SK-N-SH (cell line): ENCODE data around the gene CDH23. TPM values are rescaled to one million over a fixed set of nuclear protein-coding genes. Genes with fewer than 3 reads are reported as not detected.

ENCODE experiments used
- CTCF ChIA-PET: fragments of 300-600, 350-600 bp; formaldehyde crosslinking; extraction: SDS; loops from one replicate; lab custom pipeline; 2021; lab: Yijun Ruan, JAX
- POLR2A ChIA-PET: fragments of 350-600 bp; sonication (Branson Sonifier 250); formaldehyde crosslinking; extraction: SDS; loops from one replicate; lab custom pipeline; 2020; ENCODE audit warnings: antibody characterized with exemption, inconsistent platforms; lab: Yijun Ruan, JAX
- DNase-seq: peaks from one replicate; pipeline ENCODE4 v3.0.0; 2012
- H2AFZ ChIP-seq: fragments of 200-600 bp; sonication (generic); 2 replicates; pipeline ENCODE4 v1.8.1; 2016; ENCODE audit warnings: antibody characterized with exemption, mild to moderate bottlenecking, low read depth
- H3F3A ChIP-seq: fragments of 200-600 bp; sonication (generic); replicated peaks from 2 replicates; pipeline ENCODE3; 2016; ENCODE audit warnings: antibody characterized with exemption, mild to moderate bottlenecking; ENCODE audit not compliant: insufficient read depth
- H3K27ac ChIP-seq, 2 experiments: fragments of 200-500 bp in 1 of 2; fragments of 200-600 bp in 1 of 2; sonication (Bioruptor generic) in 1 of 2; sonication (generic), shearing (Covaris generic) in 1 of 2; 2 replicates each; pipeline versions ENCODE4 v1.5.1 to v1.6.1; 2014 to 2016; ENCODE audit warnings: low read depth in 2 of 2, inconsistent platforms in 1 of 2, low read length in 1 of 2, mild to moderate bottlenecking in 1 of 2, mixed read lengths in 1 of 2
- H3K27me3 ChIP-seq: fragments of 200-600 bp; sonication (generic), shearing (Covaris generic); 2 replicates; pipeline ENCODE4 v1.6.1; 2016; ENCODE audit warnings: mixed run types; ENCODE audit not compliant: insufficient read depth
- H3K36me3 ChIP-seq, 2 experiments: fragments of 200-500 bp in 1 of 2; fragments of 200-600 bp in 1 of 2; sonication (Bioruptor generic) in 1 of 2; sonication (generic) in 1 of 2; replicated peaks in 1 of 2; 2 replicates each; pipeline versions ENCODE3 to v1.5.1; 2014 to 2016; ENCODE audit warnings: low read length in 1 of 2, mild to moderate bottlenecking in 1 of 2; ENCODE audit not compliant: insufficient read depth in 2 of 2, control insufficient read depth in 1 of 2
- H3K4me1 ChIP-seq, 2 experiments: fragments of 200-500 bp in 1 of 2; fragments of 200-600 bp in 1 of 2; sonication (Bioruptor generic) in 1 of 2; sonication (generic), shearing (Covaris generic) in 1 of 2; 2 replicates each; pipeline versions ENCODE4 v1.5.1 to v1.6.1; 2014 to 2016; ENCODE audit warnings: low read depth in 1 of 2, low read length in 1 of 2, mixed run types in 1 of 2; ENCODE audit not compliant: insufficient read depth in 2 of 2, control insufficient read depth in 1 of 2
- H3K4me2 ChIP-seq: fragments of 200-600 bp; sonication (generic), shearing (Covaris generic); 2 replicates; pipeline ENCODE4 v1.6.1; 2017; ENCODE audit warnings: mixed run types
- H3K4me3 ChIP-seq, 2 experiments: fragments of 200-500 bp in 1 of 2; fragments of 200-600 bp in 1 of 2; sonication (Bioruptor generic) in 1 of 2; sonication (generic), shearing (Covaris generic) in 1 of 2; 2 replicates each; pipeline versions ENCODE4 v1.5.1 to v1.8.1; 2014 to 2016; ENCODE audit warnings: low read depth in 2 of 2, inconsistent platforms in 1 of 2, low read length in 1 of 2, mild to moderate bottlenecking in 1 of 2, mixed read lengths in 1 of 2, moderate library complexity in 1 of 2
- H3K79me2 ChIP-seq: fragments of 200-600 bp; sonication (generic); 2 replicates; pipeline ENCODE4 v1.8.1; 2017; ENCODE audit warnings: mild to moderate bottlenecking; ENCODE audit not compliant: insufficient read depth
- H3K9ac ChIP-seq: fragments of 200-600 bp; sonication (generic); 2 replicates; pipeline ENCODE4 v1.6.1; 2017; ENCODE audit warnings: mixed run types
- H3K9me2 ChIP-seq: fragments of 200-600 bp; sonication (generic); 2 replicates; pipeline ENCODE4 v1.6.1; 2017; ENCODE audit warnings: mixed run types
- H3K9me3 ChIP-seq: fragments of 200-600 bp; sonication (generic); 2 replicates; pipeline ENCODE4 v1.6.1; 2017; ENCODE audit warnings: mixed run types, mild to moderate bottlenecking, moderate library complexity
- H4K20me1 ChIP-seq: fragments of 200-600 bp; sonication (generic); 2 replicates; pipeline ENCODE4 v1.6.1; 2017; ENCODE audit warnings: mild to moderate bottlenecking, mixed run types; ENCODE audit not compliant: insufficient read depth
- CHD2 ChIP-seq: fragments of 150-350 bp; IDR thresholded peaks from 2 replicates; pipeline ENCODE4 v1.6.1; 2018; ENCODE audit warnings: low read length; ENCODE audit not compliant: partially characterized antibody
- CTCF ChIP-seq: fragments of 200-600 bp; sonication (generic); IDR thresholded peaks from 2 replicates; pipeline ENCODE4 v1.6.1; 2017; ENCODE audit warnings: antibody characterized with exemption, mild to moderate bottlenecking, moderate library complexity
- FOSL2 ChIP-seq: IDR thresholded peaks from 2 replicates; pipeline ENCODE4 v1.4.0; 2012; ENCODE audit warnings: low read depth, mild to moderate bottlenecking, moderate library complexity, borderline replicate concordance
- FOXJ3 ChIP-seq: sonication (generic); formaldehyde crosslinking; IDR thresholded peaks from 2 replicates; pipeline ENCODE4 v1.5.1; 2020; ENCODE audit warnings: mild to moderate bottlenecking, missing genetic modification reagents
- FOXM1 ChIP-seq: IDR thresholded peaks from 2 replicates; pipeline ENCODE4 v1.4.0; 2012; ENCODE audit warnings: low read depth, mild to moderate bottlenecking
- NFIC ChIP-seq: IDR thresholded peaks from 2 replicates; pipeline ENCODE4 v1.4.0; 2012; ENCODE audit warnings: borderline replicate concordance
- RAD21 ChIP-seq: IDR thresholded peaks from 2 replicates; pipeline ENCODE4 v1.6.1; 2012; ENCODE audit warnings: mild to moderate bottlenecking, low read length
- RCOR1 ChIP-seq: fragments of 150-350 bp; IDR thresholded peaks from 2 replicates; pipeline ENCODE4 v1.6.1; 2017; ENCODE audit warnings: antibody characterized with exemption, low read length
- REST ChIP-seq: IDR thresholded peaks from 2 replicates; pipeline ENCODE4 v1.6.1; 2012; ENCODE audit warnings: mild to moderate bottlenecking, low read depth, low read length, moderate library complexity
- RXRA ChIP-seq: IDR thresholded peaks from 2 replicates; pipeline ENCODE4 v1.4.0; 2012; ENCODE audit warnings: low read depth, mild to moderate bottlenecking, borderline replicate concordance
- TCF12 ChIP-seq: IDR thresholded peaks from 2 replicates; pipeline ENCODE4 v1.4.0; 2012
- USF2 ChIP-seq: fragments of 150-350 bp; IDR thresholded peaks from 2 replicates; pipeline ENCODE4 v1.6.1; 2017; ENCODE audit warnings: antibody characterized with exemption, low read length, low read depth, borderline replicate concordance
- WGBS: methylation state at CpG from one replicate; pipeline ENCODE4 v1.1.6; 2017; ENCODE audit warnings: low lambda C conversion rate; 5-methylcytosine and 5-hydroxymethylcytosine counted together
- polyA plus RNA-seq, 3 experiments: library from polyadenylated mRNA; depleted of rRNA; stranded (reverse); fragments of >200 nt; gene quantifications; 2 replicates each; pipeline ENCODE4 v1.2.3, GENCODE V29; 2012

CDH23 gene
- polyA plus RNA-seq, 1 of the 3 experiments (the other 2 are of a cell fraction): 0.03 TPM

- no peak for TF ChIP-seq REST
Measured at GRCh38 chr10:71819985-71820384, 423.3 kb downstream of the CDH23 start (continued).

GRCh38 chr10:71820966-71821365 lies 424.2 kb downstream of the CDH23 start:
- Histone ChIP-seq H4K20me1 (peaks cover 6% of the 10 kb centered on the region; the same call in 1 of the 2 replicates), H3K9ac (no peak overlapping the region), H3K27ac (no peak overlapping the region), H3F3A (no peaks in the 10 kb centered on the region), H3K4me1 (no peaks in the 10 kb centered on the region; a peak in 1 of 4 replicates), H3K9me3 (no peaks in the 10 kb centered on the region), H3K79me2 (no peaks in the 10 kb centered on the region), H3K4me3 (no peak overlapping the region), H2AFZ (no peak overlapping the region), H3K9me2 (no peaks in the 10 kb centered on the region), H3K27me3 (no peaks in the 10 kb centered on the region), H3K36me3 (peaks cover 38 to 99% of the 10 kb centered on the region in 2 experiments), H3K4me2 (no peak overlapping the region)
- TF ChIP-seq CHD2 (no peak), USF2 (no peak), RCOR1 (no peak), TCF12 (no peak), NFIC (no peak), FOXJ3 (CRISPR knock-in tag) (no peak), FOSL2 (no peak), RXRA (no peak), FOXM1 (no peak), RAD21 (no peak), REST (no peak), CTCF (no peak)
- ChIA-PET CTCF (interaction anchor here (5.7 kb wide), 1 partner anchor 76 kb away, joined by 40 read pairs; no protein-coding TSS in a partner anchor), POLR2A (interaction anchor here (0.6 kb wide), 1 partner anchor 14 kb away, joined by 6 read pairs; no protein-coding TSS in a partner anchor)
- 96% methylated on average over 8 of the region's 8 CpGs for WGBS
- no peak for DNase-seq
